ENCODE results near the gene KIF21A.

DNA sequence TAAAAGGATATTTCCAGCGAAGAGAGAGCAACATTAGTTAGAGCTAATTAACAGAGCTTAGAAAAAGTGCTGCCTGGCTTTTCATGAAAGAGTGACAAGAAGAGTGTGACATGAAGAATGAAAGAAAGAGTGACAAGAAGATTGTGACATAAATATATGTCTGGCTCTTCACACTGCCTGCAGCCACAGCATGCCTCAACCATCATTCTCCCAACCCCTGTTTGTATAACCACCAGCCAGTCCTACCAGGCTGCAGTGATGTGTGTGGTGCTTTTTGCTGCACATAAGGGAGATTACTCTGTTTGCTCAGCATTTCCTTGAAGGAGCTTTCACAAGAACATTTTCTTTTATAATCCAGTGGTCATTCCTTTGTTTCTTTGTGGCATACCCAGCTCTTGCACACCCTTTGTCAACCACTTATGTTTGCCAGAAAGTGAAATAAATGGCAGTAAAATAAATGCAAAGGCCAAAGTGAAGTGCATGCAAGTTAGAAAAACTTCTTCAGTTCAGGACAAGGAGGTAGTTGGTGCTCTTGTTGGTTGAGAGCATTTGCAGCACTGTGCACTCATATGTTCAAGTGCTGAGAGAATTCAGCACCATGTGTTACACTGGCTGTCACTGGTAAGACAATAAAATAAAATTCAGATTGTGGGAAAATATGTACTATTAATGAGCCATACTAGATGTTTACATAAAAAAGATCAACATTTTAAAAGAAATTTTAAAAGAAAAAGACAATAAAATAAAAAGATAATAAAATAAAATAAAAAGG lies 50.6 kb downstream of the KIF21A start:
- TF ChIP-seq, protein P1, sequence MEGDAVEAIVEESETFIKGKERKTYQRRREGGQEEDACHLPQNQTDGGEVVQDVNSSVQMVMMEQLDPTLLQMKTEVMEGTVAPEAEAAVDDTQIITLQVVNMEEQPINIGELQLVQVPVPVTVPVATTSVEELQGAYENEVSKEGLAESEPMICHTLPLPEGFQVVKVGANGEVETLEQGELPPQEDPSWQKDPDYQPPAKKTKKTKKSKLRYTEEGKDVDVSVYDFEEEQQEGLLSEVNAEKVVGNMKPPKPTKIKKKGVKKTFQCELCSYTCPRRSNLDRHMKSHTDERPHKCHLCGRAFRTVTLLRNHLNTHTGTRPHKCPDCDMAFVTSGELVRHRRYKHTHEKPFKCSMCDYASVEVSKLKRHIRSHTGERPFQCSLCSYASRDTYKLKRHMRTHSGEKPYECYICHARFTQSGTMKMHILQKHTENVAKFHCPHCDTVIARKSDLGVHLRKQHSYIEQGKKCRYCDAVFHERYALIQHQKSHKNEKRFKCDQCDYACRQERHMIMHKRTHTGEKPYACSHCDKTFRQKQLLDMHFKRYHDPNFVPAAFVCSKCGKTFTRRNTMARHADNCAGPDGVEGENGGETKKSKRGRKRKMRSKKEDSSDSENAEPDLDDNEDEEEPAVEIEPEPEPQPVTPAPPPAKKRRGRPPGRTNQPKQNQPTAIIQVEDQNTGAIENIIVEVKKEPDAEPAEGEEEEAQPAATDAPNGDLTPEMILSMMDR (IDR thresholded peaks at IDR 0.05), result no peak
- no peak for TF ChIP-seq ZFX (IDR thresholded peaks at IDR 0.05; ENCODE audit: borderline replicate concordance)

Measured in 22Rv1 (cell line).